Endothelial cell of umbilical vein (primary cell): Measurements from ENCODE around the gene CDKN3. TPM values are rescaled to one million over a fixed set of nuclear protein-coding genes. Genes with fewer than 3 reads are reported as not detected.

Experiments used
- BruUV-seq: library from RNA; stranded (reverse); fragments of 400-500 nt; replicated peaks from 2 replicates; lab custom pipeline; 2021; lab: Mats Ljungman, UMichigan
- CTCF ChIA-PET: fragments of 300-600, 350-600 bp; sonication (Branson Sonifier 250); formaldehyde crosslinking; loops from one replicate; lab custom pipeline; 2021; ENCODE audit warnings: antibody characterized with exemption, inconsistent platforms; lab: Charles Lee
- POLR2A ChIA-PET: fragments of 300-600, 350-600 bp; sonication (Branson Sonifier 250); formaldehyde crosslinking; loops from one replicate; lab custom pipeline; 2021; ENCODE audit warnings: antibody characterized with exemption, inconsistent platforms; lab: Charles Lee
- DNase-seq: peaks from one replicate; pipeline ENCODE4 v3.0.0-alpha.2; 2011; ENCODE audit warnings: low read depth, low spot score
- FAIRE-seq: peaks from 2 replicates; lab custom pipeline; 2011; peaks lifted over from hg19 to GRCh38; lab: Jason Lieb, UNC
- H2AFZ ChIP-seq: 2 replicates; pipeline ENCODE4 v1.6.0; 2012; ENCODE audit warnings: low read depth, low read length, control low read depth, inconsistent platforms
- H3K27ac ChIP-seq: 2 replicates; pipeline ENCODE4 v1.5.1; 2011; ENCODE audit warnings: low read depth, mild to moderate bottlenecking, control low read depth, low read length, moderate library complexity; ENCODE audit not compliant: insufficient read depth
- H3K27me3 ChIP-seq, 2 experiments: 2 replicates each; pipeline versions ENCODE4 v1.6.0 to v1.6.1; 2011; ENCODE audit warnings: low read length in 2 of 2, mixed read lengths in 1 of 2; ENCODE audit not compliant: control insufficient read depth in 2 of 2, insufficient read depth in 2 of 2
- H3K36me3 ChIP-seq, 2 experiments: 2 replicates in 1 of 2; 3 replicates in 1 of 2; pipeline ENCODE4 v1.5.1; 2011; ENCODE audit warnings: low read length in 2 of 2, mild to moderate bottlenecking in 1 of 2, moderate library complexity in 1 of 2; ENCODE audit not compliant: control insufficient read depth in 2 of 2, insufficient read depth in 2 of 2; ENCODE audit errors: extremely low read depth in 1 of 2
- H3K4me1 ChIP-seq: 3 replicates; pipeline ENCODE4 v1.5.1; 2011; ENCODE audit warnings: mild to moderate bottlenecking, low read length; ENCODE audit not compliant: control insufficient read depth, insufficient read depth; ENCODE audit errors: extremely low read depth
- H3K4me2 ChIP-seq: 2 replicates; pipeline ENCODE4 v1.6.1; 2011; ENCODE audit warnings: low read length, control low read depth, mixed read lengths; ENCODE audit not compliant: insufficient read depth
- H3K4me3 ChIP-seq, 3 experiments: fragments of 200-600 bp in 1 of 3; sonication (generic), shearing (Covaris generic) in 1 of 3; replicated peaks in 1 of 3; 2 replicates each; pipeline ENCODE4 v1.5.1; 2011 to 2016; ENCODE audit warnings: control low read depth in 3 of 3, low read length in 3 of 3, mild to moderate bottlenecking in 2 of 3, inconsistent platforms in 1 of 3, low read depth in 1 of 3, moderate library complexity in 1 of 3; ENCODE audit not compliant: insufficient read depth in 1 of 3
- H3K79me2 ChIP-seq: 2 replicates; pipeline ENCODE4 v1.6.0; 2012; ENCODE audit warnings: low read length, inconsistent platforms; ENCODE audit not compliant: control insufficient read depth, insufficient read depth
- H3K9ac ChIP-seq: replicated peaks from 2 replicates; pipeline ENCODE3; 2011; ENCODE audit warnings: low read length, control low read depth; ENCODE audit not compliant: insufficient read depth; ENCODE audit errors: extremely low read depth
- H3K9me1 ChIP-seq: replicated peaks from 3 replicates; pipeline ENCODE4 v1.6.0; 2011; ENCODE audit warnings: mild to moderate bottlenecking, low read length; ENCODE audit not compliant: control insufficient read depth, insufficient read depth; ENCODE audit errors: extremely low read depth
- H3K9me3 ChIP-seq: replicated peaks from 2 replicates; pipeline ENCODE4 v1.5.1; 2012; ENCODE audit warnings: low read length, inconsistent platforms; ENCODE audit not compliant: control insufficient read depth, insufficient read depth
- H4K20me1 ChIP-seq: replicated peaks from 2 replicates; pipeline ENCODE3; 2011; ENCODE audit warnings: mild to moderate bottlenecking, low read length; ENCODE audit not compliant: control insufficient read depth, insufficient read depth; ENCODE audit errors: extremely low read depth
- EZH2 ChIP-seq: IDR thresholded peaks from 2 replicates; pipeline ENCODE4 v1.6.1; 2012; ENCODE audit warnings: borderline replicate concordance, low read depth, mild to moderate bottlenecking, moderate library complexity, low read length, inconsistent platforms; ENCODE audit not compliant: severe bottlenecking
- FOS ChIP-seq: IDR thresholded peaks from 2 replicates; pipeline ENCODE4 v1.6.1; 2011; ENCODE audit warnings: mild to moderate bottlenecking, low read length, moderate library complexity, borderline replicate concordance; ENCODE audit not compliant: insufficient read depth
- GATA2 ChIP-seq: IDR thresholded peaks from 2 replicates; pipeline ENCODE4 v1.7.0; 2011; ENCODE audit warnings: low read depth, mild to moderate bottlenecking, moderate library complexity, mixed read lengths, low read length; ENCODE audit not compliant: insufficient read length, insufficient read depth
- JUN ChIP-seq: IDR thresholded peaks from 2 replicates; pipeline ENCODE4 v1.6.1; 2011; ENCODE audit warnings: borderline replicate concordance, low read depth; ENCODE audit not compliant: insufficient read length, insufficient read depth
- MYC ChIP-seq: IDR thresholded peaks from one replicate; pipeline ENCODE4 v1.6.1; 2011; ENCODE audit warnings: mild to moderate bottlenecking, low read depth, low read length
- POLR2A ChIP-seq: IDR thresholded peaks from 2 replicates; pipeline ENCODE4 v1.6.1; 2012; ENCODE audit warnings: low read depth, mild to moderate bottlenecking, control low read depth, low read length
- POLR2AphosphoS5 ChIP-seq: IDR thresholded peaks from 2 replicates; pipeline ENCODE4 v1.6.1; 2012; ENCODE audit warnings: low read depth, mild to moderate bottlenecking, control low read depth, low read length, moderate library complexity; ENCODE audit not compliant: insufficient read depth
- dilution Hi-C: fragments of 300-500 bp; cut with MboI; formaldehyde crosslinking; loops from one replicate; pipeline ENCODE4 v1.15.0; 2019; ENCODE audit warnings: low sequenced_read_pairs; ENCODE audit not compliant: extremely low pct_ligation_motif_present
- intact Hi-C: fragments of 100-400 bp; cut with micrococcal nuclease; formaldehyde crosslinking; loops from one replicate; pipeline ENCODE4 v1.10.0; 2022
- polyA plus RNA-seq, 4 experiments: library from polyadenylated mRNA; depleted of rRNA in 3 of 4; stranded (reverse) in 3 of 4; unstranded in 1 of 4; fragments of >200 nt; gene quantifications; 2 replicates each; pipeline versions ENCODE4 v1.2.1 to v1.2.3, GENCODE V29; 2011 to 2012; ENCODE audit warnings: missing spikeins in 1 of 4
- total RNA-seq: library from RNA; stranded (reverse); gene quantifications from 2 replicates; pipeline ENCODE4 v1.2.3, GENCODE V29; 2021
- TF ChIP-seq, protein P1 (sequence below), 2 donors: IDR thresholded peaks; 1 replicate in 1 of 2; 2 replicates in 1 of 2; pipeline ENCODE4 v1.5.1; 2011; ENCODE audit warnings: low read length in 2 of 2, mild to moderate bottlenecking in 2 of 2, moderate library complexity in 2 of 2, control low read depth in 1 of 2, inconsistent platforms in 1 of 2, low read depth in 1 of 2; ENCODE audit not compliant: insufficient read depth in 1 of 2; ENCODE audit errors: extremely low read depth in 1 of 2
- TF ChIP-seq, protein P2 (sequence below): IDR thresholded peaks from 2 replicates; pipeline ENCODE4 v1.6.1; 2011; ENCODE audit not compliant: insufficient read depth, insufficient read length

The CDKN3 gene
- total and polyA plus RNA-seq, 2 donors (not counting 3 experiments of a cell fraction or from before 2014, with no cell fraction given): 36.6 to 52.0 TPM

DNA sequence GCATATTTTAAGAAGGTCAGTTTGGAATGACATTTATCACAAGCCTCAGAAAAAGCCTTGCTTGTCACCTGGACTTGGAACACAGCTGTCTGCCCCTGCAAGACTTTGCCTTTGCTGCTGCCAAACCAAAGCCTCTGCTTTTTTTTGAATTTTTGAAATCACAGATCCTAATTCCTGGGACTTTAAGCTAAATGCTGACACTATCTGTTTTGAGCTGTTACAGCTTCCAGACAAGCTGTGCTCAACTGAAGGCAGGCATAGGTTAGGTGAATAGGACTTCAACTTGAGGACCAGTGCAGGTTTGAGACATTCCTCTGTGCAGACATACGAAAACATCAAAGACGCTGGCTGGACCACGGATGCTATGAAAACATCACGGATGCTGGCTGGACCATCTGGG lies 11.3 kb upstream of the CDKN3 start:
- Histone ChIP-seq H4K20me1 (no peaks in the 10 kb centered on the region), H3K9ac (no peak overlapping the region), H3K36me3 (no peaks in the 10 kb centered on the region), H3K4me2 (no peak overlapping the region), H3K9me1 (no peaks in the 10 kb centered on the region), H3K27ac (no peak overlapping the region), H3K27me3 (peaks cover 26 to 35% of the 10 kb centered on the region in 2 experiments), H3K9me3 (no peaks in the 10 kb centered on the region), H3K4me3 (no peak overlapping the region), H2AFZ (no peak overlapping the region), H3K79me2 (no peaks in the 10 kb centered on the region), H3K4me1 (no peaks in the 10 kb centered on the region)
- BruUV-seq: no TSS peak
- POLR2A ChIA-PET: no interaction called here
- TF ChIP-seq, protein P1, sequence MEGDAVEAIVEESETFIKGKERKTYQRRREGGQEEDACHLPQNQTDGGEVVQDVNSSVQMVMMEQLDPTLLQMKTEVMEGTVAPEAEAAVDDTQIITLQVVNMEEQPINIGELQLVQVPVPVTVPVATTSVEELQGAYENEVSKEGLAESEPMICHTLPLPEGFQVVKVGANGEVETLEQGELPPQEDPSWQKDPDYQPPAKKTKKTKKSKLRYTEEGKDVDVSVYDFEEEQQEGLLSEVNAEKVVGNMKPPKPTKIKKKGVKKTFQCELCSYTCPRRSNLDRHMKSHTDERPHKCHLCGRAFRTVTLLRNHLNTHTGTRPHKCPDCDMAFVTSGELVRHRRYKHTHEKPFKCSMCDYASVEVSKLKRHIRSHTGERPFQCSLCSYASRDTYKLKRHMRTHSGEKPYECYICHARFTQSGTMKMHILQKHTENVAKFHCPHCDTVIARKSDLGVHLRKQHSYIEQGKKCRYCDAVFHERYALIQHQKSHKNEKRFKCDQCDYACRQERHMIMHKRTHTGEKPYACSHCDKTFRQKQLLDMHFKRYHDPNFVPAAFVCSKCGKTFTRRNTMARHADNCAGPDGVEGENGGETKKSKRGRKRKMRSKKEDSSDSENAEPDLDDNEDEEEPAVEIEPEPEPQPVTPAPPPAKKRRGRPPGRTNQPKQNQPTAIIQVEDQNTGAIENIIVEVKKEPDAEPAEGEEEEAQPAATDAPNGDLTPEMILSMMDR (IDR thresholded peaks at IDR 0.05; ENCODE audit: extremely low read depth in 1 of 2, insufficient read depth in 1 of 2, low read depth in 1 of 2, low read length in 2 of 2): no peak
- TF ChIP-seq FOS: no peak
- no peak for TF ChIP-seq EZH2
- no peak for TF ChIP-seq POLR2A
- TF ChIP-seq MYC: no peak
- no peak for TF ChIP-seq JUN
- TF ChIP-seq, protein P2, sequence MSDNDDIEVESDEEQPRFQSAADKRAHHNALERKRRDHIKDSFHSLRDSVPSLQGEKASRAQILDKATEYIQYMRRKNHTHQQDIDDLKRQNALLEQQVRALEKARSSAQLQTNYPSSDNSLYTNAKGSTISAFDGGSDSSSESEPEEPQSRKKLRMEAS: no peak
- TF ChIP-seq GATA2: no peak
- no peak for TF ChIP-seq POLR2AphosphoS5
- DNase-seq (no peak), FAIRE-seq (no peak)
- intact Hi-C loops (no loop called here), dilution Hi-C loops (no loop called here)
- CTCF ChIA-PET: interaction anchor here (1.3 kb wide), 2 partner anchors 12 to 58 kb away, joined by 3 read pairs; partner anchors contain the start of gene CDKN3
